Left lobe of liver (tissue), 2 donors: ENCODE measurements around the gene RYR3. TPM values are rescaled to one million over a fixed set of nuclear protein-coding genes. Genes with fewer than 3 reads are reported as not detected.

ENCODE experiments used
- ATAC-seq: fragments of 200-7000 bp; cut with Tn5 transposase; one replicate; pipeline ENCODE4 v1.9.1; 2020; ENCODE audit warnings: mild to moderate bottlenecking, moderate library complexity
- DNase-seq: peaks from one replicate; pipeline ENCODE4 v3.0.0-alpha.2; 2020; ENCODE audit warnings: low spot score
- total RNA-seq: library from RNA; stranded (reverse); gene quantifications from one replicate; pipeline ENCODE4 v1.2.1, GENCODE V29; 2021
- donor health status: DM: no; HTN: no; CAD: no; lungs with moderate emphysema.
- donor health status: DM: no; HTN: yes; CAD: no.

The RYR3 gene
- total RNA-seq, 1 donor from 2014 or later = not detected

- ATAC-seq (no peak), DNase-seq (no peak)
Measured at GRCh38 chr15:33317896-33318295, 7.1 kb downstream of the RYR3 start.

DNA sequence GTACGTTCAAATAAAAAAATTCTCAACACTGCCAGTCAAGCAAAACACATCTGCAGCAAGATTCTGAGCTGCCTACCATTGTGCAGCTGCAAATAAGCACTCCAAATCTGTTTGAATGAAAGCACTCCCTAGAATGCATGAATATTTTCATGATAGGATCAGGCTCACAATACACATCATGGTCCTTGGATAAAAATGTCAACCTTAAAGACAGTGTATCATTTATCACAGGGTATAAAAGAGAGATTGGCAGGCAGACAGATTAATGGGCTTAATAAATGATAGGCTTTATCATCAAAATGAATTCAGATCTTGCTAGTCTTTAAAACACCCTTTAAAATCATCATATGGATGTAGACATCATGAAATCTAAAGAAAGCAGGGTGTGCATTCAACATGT, 9.2 kb downstream of the RYR3 start:
- ATAC-seq (no peak), DNase-seq (no peak)

GRCh38 chr15:33322091-33322490, 11.3 kb downstream of the RYR3 start:
- ATAC-seq (no peak), DNase-seq (no peak)

GRCh38 chr15:33324609-33325008, 13.8 kb downstream of the RYR3 start:
- no peak for DNase-seq
- no peak for ATAC-seq

GRCh38 chr15:33326908-33327307, 16.1 kb downstream of the RYR3 start:
- DNase-seq (no peak), ATAC-seq (no peak)

DNA sequence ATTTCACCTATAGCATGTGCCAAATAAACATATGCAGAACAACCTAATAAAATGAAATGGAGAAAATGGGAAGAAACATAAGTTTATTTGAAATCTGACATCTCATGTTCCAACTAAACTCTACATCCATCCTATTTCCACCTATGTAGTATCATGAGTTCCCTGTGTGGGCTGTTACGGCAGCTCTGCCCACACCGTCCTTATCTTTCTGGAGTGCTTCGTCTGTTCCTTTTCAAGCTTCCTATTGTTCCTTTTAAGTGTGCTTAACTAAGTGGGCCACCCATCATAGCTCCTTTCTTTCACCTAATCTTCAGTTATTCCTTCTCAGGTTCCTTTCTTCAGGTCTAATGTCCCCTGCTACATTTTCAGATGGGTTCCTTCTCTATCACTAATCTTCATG, 17.3 kb downstream of the RYR3 start:
- DNase-seq (no peak), ATAC-seq (no peak)

DNA sequence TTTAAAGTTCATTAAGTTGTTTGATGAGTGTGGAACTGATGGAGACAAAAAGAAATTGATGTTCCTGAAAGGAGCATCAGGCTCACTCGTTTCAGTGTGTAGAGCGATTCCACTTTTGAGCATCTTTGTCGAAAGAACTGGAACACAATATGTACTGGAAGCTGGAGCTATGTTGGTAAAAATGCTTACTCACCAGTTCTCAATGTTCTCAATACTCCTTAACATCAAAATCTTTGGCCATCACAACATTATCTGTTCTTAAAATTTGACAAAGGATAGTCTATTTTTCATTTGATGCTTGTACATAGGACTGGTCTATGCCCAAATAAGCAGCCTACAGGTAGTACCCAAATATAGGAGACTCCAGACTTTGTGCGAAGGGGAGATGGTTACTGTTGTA, 18.7 kb downstream of the RYR3 start:
- DNase-seq (no peak), ATAC-seq (no peak)

GRCh38 chr15:33330931-33331330, 20.2 kb downstream of the RYR3 start:
- DNase-seq (no peak), ATAC-seq (no peak)

DNA sequence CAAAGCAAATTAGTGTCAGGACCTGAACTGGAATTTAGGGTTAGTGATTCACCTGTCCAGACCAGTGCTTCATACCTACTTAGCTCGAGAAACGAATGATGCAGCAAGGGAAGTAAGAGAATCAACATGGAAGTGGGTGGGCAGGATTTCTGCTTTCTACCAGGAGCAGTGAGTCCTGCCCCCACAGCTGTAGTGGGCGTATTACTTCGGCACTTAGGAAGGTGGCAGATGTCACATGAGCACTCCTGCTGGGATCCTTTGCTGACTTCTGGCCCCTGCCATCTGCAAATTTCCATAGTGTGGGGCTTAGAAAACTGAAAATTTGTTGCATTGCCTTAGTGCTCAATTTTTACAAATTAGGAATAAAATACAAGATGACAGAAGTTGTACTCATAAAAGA, 31.2 kb downstream of the RYR3 start:
- ATAC-seq = no peak
- DNase-seq = no peak

DNA sequence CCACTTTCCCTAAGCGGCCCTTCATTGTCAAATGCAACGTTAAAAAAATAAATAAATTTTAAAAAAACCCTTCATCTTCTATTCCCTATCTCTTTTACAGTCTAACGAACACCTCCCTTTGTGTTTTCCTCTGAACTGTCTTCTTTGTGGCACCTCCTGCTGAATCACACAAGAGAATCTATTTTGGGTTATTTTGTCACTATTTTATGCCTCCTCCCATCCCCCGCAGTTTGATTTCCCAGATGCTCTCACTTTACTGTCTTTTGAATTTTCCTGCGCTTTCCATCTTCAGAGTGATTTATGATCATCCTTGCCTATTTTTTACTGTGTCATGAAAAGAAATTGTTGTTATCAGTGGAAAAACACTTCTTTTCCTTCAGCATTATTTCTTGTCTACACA, 32.5 kb downstream of the RYR3 start:
- no peak for ATAC-seq
- DNase-seq = no peak

- no peak for DNase-seq
- ATAC-seq = no peak
Measured at GRCh38 chr15:33344111-33344510, 33.3 kb downstream of the RYR3 start.

DNA sequence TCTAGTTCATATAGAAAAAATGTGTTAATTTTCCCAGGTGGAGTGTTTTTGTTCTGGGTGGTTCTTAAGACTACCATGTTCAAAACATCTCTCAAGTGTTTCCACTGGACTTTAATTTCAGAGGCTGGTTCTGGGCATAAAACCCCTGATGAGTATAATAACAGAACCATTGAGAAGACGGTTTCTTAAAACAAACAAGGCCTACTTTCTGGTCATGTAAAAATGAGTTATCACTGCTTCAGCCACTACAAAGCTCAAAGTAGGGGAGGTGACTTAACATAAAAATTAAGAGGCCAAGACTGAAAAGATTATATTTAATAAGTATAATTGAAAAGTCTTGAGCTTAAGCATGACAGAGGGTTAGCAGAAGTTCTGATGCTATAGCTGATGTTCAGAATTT, 33.8 kb downstream of the RYR3 start:
- no peak for DNase-seq
- no peak for ATAC-seq

DNA sequence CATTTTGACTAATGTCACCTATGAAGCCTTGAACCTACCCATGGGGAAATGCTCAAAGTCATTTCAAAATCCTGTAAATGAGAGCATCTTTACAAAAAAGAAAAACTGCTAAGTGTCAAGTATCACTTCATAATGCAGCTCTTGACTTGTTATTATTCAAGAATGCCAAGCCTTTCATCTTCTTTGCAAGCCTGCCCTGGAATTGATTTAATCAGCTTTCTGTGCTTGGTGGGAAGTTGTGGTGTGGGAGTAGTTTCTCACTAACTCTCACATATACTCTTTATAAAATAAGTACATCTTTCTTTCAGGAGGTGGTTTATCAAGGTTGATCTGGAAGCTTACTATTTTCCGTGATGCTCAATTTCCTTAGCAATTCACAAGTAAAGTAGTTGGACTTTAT, 43.6 kb downstream of the RYR3 start:
- no peak for ATAC-seq
- DNase-seq = no peak

GRCh38 chr15:33357845-33358244, 47.1 kb downstream of the RYR3 start:
- no peak for DNase-seq
- ATAC-seq = no peak

DNA sequence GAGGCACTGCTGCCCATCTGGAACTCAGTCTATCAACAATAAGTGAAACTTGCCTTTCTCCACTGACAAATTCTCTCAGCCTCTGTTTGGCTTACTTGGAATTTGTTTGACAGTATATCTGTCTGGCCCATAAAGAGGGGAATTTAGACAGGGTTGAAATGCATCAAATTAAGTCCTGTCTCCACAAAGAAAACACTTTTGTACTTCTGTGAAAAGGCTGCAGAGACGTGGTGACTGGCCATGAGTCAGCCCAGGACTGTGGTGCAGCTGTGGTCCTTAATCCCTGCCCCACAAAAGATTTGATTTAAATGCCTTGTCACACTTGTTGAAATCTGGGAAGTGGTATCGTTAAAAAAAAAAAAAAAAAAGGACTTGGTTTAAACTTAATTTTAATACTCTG, 47.5 kb downstream of the RYR3 start:
- DNase-seq = no peak
- ATAC-seq = no peak

- ATAC-seq = no peak
- no peak for DNase-seq
Measured at GRCh38 chr15:33360886-33361285, 50.1 kb downstream of the RYR3 start.

DNA sequence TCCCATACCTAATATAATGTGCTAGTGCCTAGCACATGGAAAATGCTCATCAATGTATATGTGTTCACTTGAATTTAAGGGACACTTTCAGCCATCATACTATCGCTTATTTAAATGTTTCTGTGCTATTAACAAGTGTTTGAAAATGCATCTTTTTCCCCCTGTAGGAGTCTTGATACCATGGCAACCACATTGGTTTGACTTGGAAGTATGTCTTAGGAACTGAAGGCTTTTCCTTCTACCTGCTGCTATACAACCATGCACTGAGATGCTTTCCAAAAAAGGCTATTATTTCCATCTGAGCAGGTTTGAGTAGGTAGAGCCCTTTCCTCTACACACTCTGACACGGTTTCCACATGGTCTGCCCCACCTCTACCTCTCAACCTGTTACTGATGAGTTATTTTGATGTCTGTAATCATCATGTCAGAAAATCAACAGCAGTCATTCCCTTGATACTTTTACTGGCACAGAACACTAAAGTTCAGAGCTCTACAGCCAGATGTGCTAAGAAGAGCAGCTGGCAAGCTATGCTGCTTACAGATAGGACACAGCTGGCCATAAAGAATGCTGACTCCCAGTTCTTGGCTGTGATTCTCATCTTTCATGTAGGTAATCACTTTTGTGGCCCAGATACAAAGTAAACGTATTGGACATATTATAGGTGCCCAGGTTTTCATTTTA, 59.3 kb downstream of the RYR3 start:
- ATAC-seq (no peak), DNase-seq (no peak)

GRCh38 chr15:33370623-33371020, 59.9 kb downstream of the RYR3 start:
- DNase-seq (no peak), ATAC-seq (no peak)

- DNase-seq = no peak
- no peak for ATAC-seq
Measured at GRCh38 chr15:33371159-33371558, 60.4 kb downstream of the RYR3 start.

GRCh38 chr15:33374226-33374914, 63.6 kb downstream of the RYR3 start:
- ATAC-seq (no peak), DNase-seq (no peak)

DNA sequence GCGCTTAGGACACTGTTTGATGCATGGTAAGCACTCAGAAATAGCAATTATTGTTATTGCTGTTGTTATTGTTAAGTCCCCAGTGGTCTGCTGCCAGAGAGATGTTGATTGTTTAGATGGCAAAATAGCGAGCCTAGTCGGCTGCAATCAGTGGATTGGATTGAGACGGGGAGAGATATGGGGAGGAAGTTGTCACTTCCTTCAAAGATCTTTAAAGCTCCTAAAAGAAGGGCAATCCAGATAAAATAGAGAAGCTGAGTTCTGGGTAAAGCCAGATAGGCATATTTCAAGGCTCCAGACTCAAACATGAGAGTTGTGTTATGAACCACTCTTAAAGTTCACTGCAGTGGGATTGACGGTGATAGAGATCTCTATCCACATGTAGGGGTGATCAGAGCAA, 64.5 kb downstream of the RYR3 start:
- no peak for ATAC-seq
- DNase-seq = no peak

- DNase-seq = no peak
- no peak for ATAC-seq
Measured at GRCh38 chr15:33377204-33377603, 66.4 kb downstream of the RYR3 start.
